ENCODE data around the gene ALOXE3.

Gene ALOXE3

GRCh38 chr17:8057691-8058114 is 60.6 kb downstream of the ALOXE3 start:
- no peaks in the 10 kb centered on the region for H3K27me3 ChIP-seq (ENCODE audit: insufficient read depth, low read length)
- no peak overlapping the region for H3K27ac ChIP-seq (ENCODE audit: low read depth, low read length, poor library complexity, severe bottlenecking)
- no peaks in the 10 kb centered on the region for H4K20me1 ChIP-seq (ENCODE audit: insufficient read depth, low read length)
- H3K4me3 ChIP-seq (ENCODE audit: low read depth, low read length, poor library complexity, severe bottlenecking): no peak overlapping the region
- H3K9me3 ChIP-seq (ENCODE audit: low read length): no peaks in the 10 kb centered on the region
- H3K36me3 ChIP-seq (ENCODE audit: insufficient read depth, low read length): no peaks in the 10 kb centered on the region
- no peak overlapping the region for H2AFZ ChIP-seq (ENCODE audit: low read length)
- peaks cover 24% of the 10 kb centered on the region for H3K4me1 ChIP-seq (ENCODE audit: insufficient read depth, low read length, severe bottlenecking)
- H3K4me2 ChIP-seq (ENCODE audit: low read length): 0 out of 2 replicates have a peak overlapping the region, but pooled peaks have one; percentile 4
- H3K79me2 ChIP-seq (ENCODE audit: insufficient read depth, low read length): no peaks in the 10 kb centered on the region
- no peaks in the 10 kb centered on the region for H3F3A ChIP-seq (ENCODE audit: insufficient read depth, low read length)
- H3K9me2 ChIP-seq (ENCODE audit: low read depth, low read length): no peaks in the 10 kb centered on the region
- no peak overlapping the region; the same call in 1 of the 2 replicates for H3K9ac ChIP-seq (ENCODE audit: low read length)
- TF ChIP-seq, protein P1, sequence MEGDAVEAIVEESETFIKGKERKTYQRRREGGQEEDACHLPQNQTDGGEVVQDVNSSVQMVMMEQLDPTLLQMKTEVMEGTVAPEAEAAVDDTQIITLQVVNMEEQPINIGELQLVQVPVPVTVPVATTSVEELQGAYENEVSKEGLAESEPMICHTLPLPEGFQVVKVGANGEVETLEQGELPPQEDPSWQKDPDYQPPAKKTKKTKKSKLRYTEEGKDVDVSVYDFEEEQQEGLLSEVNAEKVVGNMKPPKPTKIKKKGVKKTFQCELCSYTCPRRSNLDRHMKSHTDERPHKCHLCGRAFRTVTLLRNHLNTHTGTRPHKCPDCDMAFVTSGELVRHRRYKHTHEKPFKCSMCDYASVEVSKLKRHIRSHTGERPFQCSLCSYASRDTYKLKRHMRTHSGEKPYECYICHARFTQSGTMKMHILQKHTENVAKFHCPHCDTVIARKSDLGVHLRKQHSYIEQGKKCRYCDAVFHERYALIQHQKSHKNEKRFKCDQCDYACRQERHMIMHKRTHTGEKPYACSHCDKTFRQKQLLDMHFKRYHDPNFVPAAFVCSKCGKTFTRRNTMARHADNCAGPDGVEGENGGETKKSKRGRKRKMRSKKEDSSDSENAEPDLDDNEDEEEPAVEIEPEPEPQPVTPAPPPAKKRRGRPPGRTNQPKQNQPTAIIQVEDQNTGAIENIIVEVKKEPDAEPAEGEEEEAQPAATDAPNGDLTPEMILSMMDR (IDR thresholded peaks at IDR 0.05; ENCODE audit: low read length): peak; percentile 79
- no peak for TF ChIP-seq EZH2 (IDR thresholded peaks at IDR 0.05; ENCODE audit: borderline replicate concordance, low read length)

DNA sequence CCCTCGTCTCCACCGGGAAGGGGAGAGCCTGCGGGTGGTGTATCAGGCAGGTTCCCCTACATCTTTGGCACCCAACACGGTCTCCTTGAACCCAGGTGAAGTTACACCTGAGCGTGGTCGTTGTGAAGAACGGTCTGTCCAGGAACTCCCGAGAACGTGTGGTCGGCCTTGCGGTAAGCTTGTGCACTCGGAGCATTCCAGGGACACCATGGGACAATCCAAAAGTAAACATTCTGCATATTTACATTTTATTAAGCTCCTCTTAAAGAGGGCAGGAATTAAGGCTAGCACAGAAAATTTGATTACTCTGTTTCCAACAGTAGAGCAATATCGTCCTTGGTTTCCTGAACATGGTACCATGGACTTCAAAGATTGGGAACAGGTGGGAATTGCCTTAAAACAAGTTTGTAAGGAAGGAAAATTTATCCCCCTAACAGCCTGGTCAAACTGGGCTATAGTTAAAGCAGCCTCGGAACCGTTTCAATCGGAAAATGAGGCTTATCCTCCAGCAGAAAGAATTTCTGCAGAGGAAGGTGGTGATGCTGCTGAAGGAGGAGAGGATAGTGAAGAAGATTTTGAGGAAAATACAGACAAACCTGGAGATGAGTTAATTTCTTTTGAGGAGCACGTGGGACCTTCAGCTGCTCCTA is 61.2 kb downstream of the ALOXE3 start:
- no peaks in the 10 kb centered on the region for H3K79me2 ChIP-seq (ENCODE audit: insufficient read depth, low read length)
- H3K4me1 ChIP-seq (ENCODE audit: insufficient read depth, low read length, severe bottlenecking): peaks cover 24% of the 10 kb centered on the region
- no peaks in the 10 kb centered on the region for H3K36me3 ChIP-seq (ENCODE audit: insufficient read depth, low read length)
- TF ChIP-seq EZH2 (IDR thresholded peaks at IDR 0.05; ENCODE audit: borderline replicate concordance, low read length): no peak
- H4K20me1 ChIP-seq (ENCODE audit: insufficient read depth, low read length): no peaks in the 10 kb centered on the region
- no peaks in the 10 kb centered on the region for H3K9me2 ChIP-seq (ENCODE audit: low read depth, low read length)
- H3F3A ChIP-seq (ENCODE audit: insufficient read depth, low read length): no peaks in the 10 kb centered on the region
- H3K27ac ChIP-seq (ENCODE audit: low read depth, low read length, poor library complexity, severe bottlenecking): no peak overlapping the region
- H3K27me3 ChIP-seq (ENCODE audit: insufficient read depth, low read length): no peaks in the 10 kb centered on the region
- no peak overlapping the region for H3K4me3 ChIP-seq (ENCODE audit: low read depth, low read length, poor library complexity, severe bottlenecking)
- no peaks in the 10 kb centered on the region for H3K9me3 ChIP-seq (ENCODE audit: low read length)
- no peak overlapping the region for H2AFZ ChIP-seq (ENCODE audit: low read length)
- H3K4me2 ChIP-seq (ENCODE audit: low read length): peak overlapping the region; percentile 37; the same call in 1 of the 2 replicates
- H3K9ac ChIP-seq (ENCODE audit: low read length): no peak overlapping the region; the same call in 1 of the 2 replicates

GRCh38 chr17:8056232-8056975 is 61.9 kb downstream of the ALOXE3 start:
- Histone ChIP-seq H3K9me3 (ENCODE audit: low read length) (no peaks in the 10 kb centered on the region), H3K27me3 (ENCODE audit: insufficient read depth, low read length) (no peaks in the 10 kb centered on the region; the same call in 1 of the 2 replicates), H3K9me2 (ENCODE audit: low read depth, low read length) (no peaks in the 10 kb centered on the region), H3K79me2 (ENCODE audit: insufficient read depth, low read length) (no peaks in the 10 kb centered on the region), H3K27ac (ENCODE audit: low read depth, low read length, poor library complexity, severe bottlenecking) (no peak overlapping the region), H3K9ac (ENCODE audit: low read length) (no peak overlapping the region; the same call in 1 of the 2 replicates), H3K4me3 (ENCODE audit: low read depth, low read length, poor library complexity, severe bottlenecking) (peak overlapping the region; percentile 3), H2AFZ (ENCODE audit: low read length) (no peak overlapping the region), H3K4me2 (ENCODE audit: low read length) (peak overlapping the region; percentile 37; the same call in 1 of the 2 replicates), H3K36me3 (ENCODE audit: insufficient read depth, low read length) (no peaks in the 10 kb centered on the region), H3K4me1 (ENCODE audit: insufficient read depth, low read length, severe bottlenecking) (peaks cover 24% of the 10 kb centered on the region), H3F3A (ENCODE audit: insufficient read depth, low read length) (no peaks in the 10 kb centered on the region), H4K20me1 (ENCODE audit: insufficient read depth, low read length) (no peaks in the 10 kb centered on the region)
- no peak for TF ChIP-seq EZH2 (IDR thresholded peaks at IDR 0.05; ENCODE audit: borderline replicate concordance, low read length)
- TF ChIP-seq, protein P1 (IDR thresholded peaks at IDR 0.05; ENCODE audit: low read length): no peak
